Thymus (tissue), 11 donors: ENCODE results near the gene PRIM2. TPM values are rescaled to one million over a fixed set of nuclear protein-coding genes. Genes with fewer than 3 reads are reported as not detected.
"Not testable (repeated sequence)": the region's sequence is repeated elsewhere in the genome, so short reads cannot be mapped to it uniquely, and the experiment has no call there.

Experiments used
- DNase-seq, 9 donors: peaks; one replicate each; pipeline ENCODE4 v3.0.0-alpha.2; 2013; ENCODE audit warnings: low spot score in 9 of 9, low read depth in 6 of 9, missing footprints in 1 of 9
- H3K27ac ChIP-seq, 2 donors: one replicate each; pipeline ENCODE4 v1.5.1; 2013; ENCODE audit warnings: control low read depth in 1 of 2, low read depth in 1 of 2, low read length in 1 of 2, mild to moderate bottlenecking in 1 of 2, moderate library complexity in 1 of 2
- H3K27me3 ChIP-seq, 2 donors: one replicate each; pipeline ENCODE4 v1.5.1; 2013; ENCODE audit warnings: low read length in 1 of 2; ENCODE audit not compliant: control insufficient read depth in 2 of 2, insufficient read depth in 1 of 2
- H3K36me3 ChIP-seq, 2 donors: one replicate each; pipeline ENCODE4 v1.5.1; 2013; ENCODE audit warnings: low read length in 1 of 2, mild to moderate bottlenecking in 1 of 2, moderate library complexity in 1 of 2; ENCODE audit not compliant: control insufficient read depth in 2 of 2, insufficient read depth in 2 of 2
- H3K4me1 ChIP-seq, 2 donors: one replicate each; pipeline ENCODE4 v1.5.1; 2013; ENCODE audit warnings: low read length in 2 of 2; ENCODE audit not compliant: control insufficient read depth in 2 of 2, insufficient read depth in 2 of 2
- H3K4me3 ChIP-seq, 2 donors: one replicate each; pipeline ENCODE4 v1.5.1; 2013; ENCODE audit warnings: low read length in 2 of 2, control low read depth in 1 of 2, mild to moderate bottlenecking in 1 of 2
- H3K9me3 ChIP-seq, 2 donors: one replicate each; pipeline ENCODE4 v1.5.1; 2013; ENCODE audit warnings: low read length in 1 of 2, mild to moderate bottlenecking in 1 of 2; ENCODE audit not compliant: control insufficient read depth in 2 of 2, insufficient read depth in 1 of 2
- WGBS: extraction: QIAGEN DNeasy Blood & Tissue Kit; methylation state at CpG from one replicate; pipeline ENCODE4 v1.1.7; 2013; 5-methylcytosine and 5-hydroxymethylcytosine counted together
- polyA plus RNA-seq: library from polyadenylated mRNA; stranded (reverse); fragments of 200-250 nt; gene quantifications from one replicate; pipeline ENCODE4 v1.2.3, GENCODE V29; 2013
- total RNA-seq: library from RNA; stranded (reverse); fragments of 120-200 nt; gene quantifications from one replicate; pipeline ENCODE4 v1.2.4, GENCODE V29; 2013
- donor health status: healthy.

PRIM2 gene
- total and polyA plus RNA-seq, 2 donors, result 9.7 to 34.2 TPM

GRCh38 chr6:57671237-57671636, 353.8 kb downstream of the PRIM2 start:
- not testable (repeated sequence) for H3K27ac ChIP-seq, H3K36me3 ChIP-seq, DNase-seq, H3K4me3 ChIP-seq, H3K9me3 ChIP-seq, H3K4me1 ChIP-seq, H3K27me3 ChIP-seq
- 82% methylated on average over 3 of the region's 3 CpGs for WGBS

DNA sequence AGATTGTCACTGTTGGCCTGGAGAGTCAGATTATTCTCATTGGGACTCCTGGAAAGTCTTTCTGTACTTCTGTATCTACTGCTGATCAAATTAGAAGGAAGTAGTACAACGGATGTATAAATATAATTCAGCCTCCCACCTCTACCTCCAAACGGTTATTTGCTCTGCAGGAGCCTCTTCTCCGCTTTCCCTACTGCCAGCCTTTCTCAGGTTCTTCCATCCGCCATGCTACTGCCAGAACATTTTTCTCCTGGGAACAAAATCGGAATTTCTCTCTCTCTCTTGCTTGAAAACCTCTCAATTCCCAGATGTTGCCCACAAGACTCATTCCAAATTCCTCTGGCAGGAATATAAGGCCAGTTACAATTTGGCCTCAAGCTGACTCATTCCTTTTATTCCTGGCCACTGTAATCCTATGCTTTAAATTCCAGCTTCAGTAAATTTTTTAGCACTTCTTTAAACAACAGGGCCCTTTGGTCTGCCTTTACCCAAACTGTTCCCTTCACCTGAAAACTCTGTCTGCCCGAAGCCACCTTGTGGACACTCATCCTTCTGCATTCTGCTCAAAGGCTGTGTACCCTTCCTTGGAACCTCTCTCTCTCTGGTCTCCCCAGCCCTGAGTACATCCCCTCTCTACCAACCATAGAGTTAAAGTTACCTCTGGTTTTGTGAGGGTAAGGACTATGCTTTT, 354.7 kb downstream of the PRIM2 start:
- H3K36me3 ChIP-seq, H3K4me1 ChIP-seq: not testable (repeated sequence)
- WGBS, result 82% methylated on average over 6 of the region's 6 CpGs

GRCh38 chr6:57673281-57673680, 355.9 kb downstream of the PRIM2 start:
- H3K4me1 ChIP-seq, H3K27me3 ChIP-seq, H3K36me3 ChIP-seq, H3K27ac ChIP-seq, H3K9me3 ChIP-seq, H3K4me3 ChIP-seq, DNase-seq: not testable (repeated sequence)
- 95% methylated on average over 1 of the region's 1 CpG for WGBS

More for the DNA sequence above, 354.7 kb downstream of the PRIM2 start:
- H3K27me3 ChIP-seq, DNase-seq, H3K4me3 ChIP-seq, H3K9me3 ChIP-seq, H3K27ac ChIP-seq: not testable (repeated sequence)

DNA sequence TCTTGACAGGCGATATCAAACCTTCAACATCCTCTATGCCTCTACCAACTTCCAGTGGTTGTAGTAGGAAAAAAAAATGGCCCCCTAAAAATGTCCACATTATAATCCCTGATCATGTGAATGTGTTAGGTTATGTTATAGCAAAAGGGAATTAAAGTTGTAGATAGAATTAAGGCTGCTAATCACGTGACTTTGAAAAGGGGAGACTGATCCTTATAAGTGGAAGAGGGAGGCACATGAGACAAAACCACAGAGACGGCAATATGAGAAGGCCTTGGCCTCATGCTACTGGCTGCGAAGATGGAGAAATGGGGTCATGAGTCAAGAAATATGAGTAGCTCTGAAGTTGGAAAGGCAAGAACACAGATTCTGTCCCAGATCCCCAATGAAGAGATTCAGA, 358.0 kb downstream of the PRIM2 start:
- not testable (repeated sequence) for DNase-seq, H3K4me1 ChIP-seq, H3K36me3 ChIP-seq, H3K4me3 ChIP-seq, H3K9me3 ChIP-seq, H3K27me3 ChIP-seq, H3K27ac ChIP-seq
- WGBS, result 94% methylated on average over 4 of the region's 4 CpGs

DNA sequence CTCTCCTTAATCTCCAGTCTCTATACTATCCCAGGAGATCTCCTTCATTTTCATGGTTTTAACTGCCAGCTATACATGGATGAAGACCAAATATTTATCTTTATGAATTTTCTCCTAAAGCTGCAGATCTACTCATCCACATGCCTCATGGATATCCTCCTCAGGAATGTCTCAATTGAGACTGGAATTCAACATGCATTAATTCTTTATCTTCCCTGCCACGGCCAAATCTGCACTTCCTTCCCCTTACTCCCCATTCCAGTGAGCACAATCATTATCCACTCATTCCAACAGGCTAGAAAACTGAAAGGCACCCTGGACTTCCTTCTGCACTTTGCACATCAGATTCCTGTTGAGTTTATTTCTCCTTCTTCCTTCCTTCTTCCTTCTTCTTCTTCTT, 379.0 kb downstream of the PRIM2 start:
- not testable (repeated sequence) for H3K27me3 ChIP-seq, H3K9me3 ChIP-seq, H3K4me1 ChIP-seq, H3K27ac ChIP-seq, H3K4me3 ChIP-seq, H3K36me3 ChIP-seq, DNase-seq
- 40% methylated on average over 1 of the region's 1 CpG for WGBS

Other genes starting within 250 kb of the PRIM2 start
- 34.0 TPM for gene ZNF451, start 227.4 kb upstream of the PRIM2 start, total RNA-seq
- 27.2 TPM for gene ZNF451, start 227.4 kb upstream of the PRIM2 start, polyA plus RNA-seq
- gene BAG2, start 145.3 kb upstream of the PRIM2 start, total RNA-seq, result 2.4 TPM
- gene BAG2, start 145.3 kb upstream of the PRIM2 start, polyA plus RNA-seq, result 2.1 TPM
- gene RAB23, start 95.3 kb upstream of the PRIM2 start, total RNA-seq, result 7.1 TPM
- 5.8 TPM for gene RAB23, start 95.3 kb upstream of the PRIM2 start, polyA plus RNA-seq